ENCODE data around the gene CLEC16A. TPM values are rescaled to one million over a fixed set of nuclear protein-coding genes. Genes with fewer than 3 reads are reported as not detected.

Gene CLEC16A
- total RNA-seq, 2 donors from 2014 or later: 29.9 to 32.3 TPM

DNA sequence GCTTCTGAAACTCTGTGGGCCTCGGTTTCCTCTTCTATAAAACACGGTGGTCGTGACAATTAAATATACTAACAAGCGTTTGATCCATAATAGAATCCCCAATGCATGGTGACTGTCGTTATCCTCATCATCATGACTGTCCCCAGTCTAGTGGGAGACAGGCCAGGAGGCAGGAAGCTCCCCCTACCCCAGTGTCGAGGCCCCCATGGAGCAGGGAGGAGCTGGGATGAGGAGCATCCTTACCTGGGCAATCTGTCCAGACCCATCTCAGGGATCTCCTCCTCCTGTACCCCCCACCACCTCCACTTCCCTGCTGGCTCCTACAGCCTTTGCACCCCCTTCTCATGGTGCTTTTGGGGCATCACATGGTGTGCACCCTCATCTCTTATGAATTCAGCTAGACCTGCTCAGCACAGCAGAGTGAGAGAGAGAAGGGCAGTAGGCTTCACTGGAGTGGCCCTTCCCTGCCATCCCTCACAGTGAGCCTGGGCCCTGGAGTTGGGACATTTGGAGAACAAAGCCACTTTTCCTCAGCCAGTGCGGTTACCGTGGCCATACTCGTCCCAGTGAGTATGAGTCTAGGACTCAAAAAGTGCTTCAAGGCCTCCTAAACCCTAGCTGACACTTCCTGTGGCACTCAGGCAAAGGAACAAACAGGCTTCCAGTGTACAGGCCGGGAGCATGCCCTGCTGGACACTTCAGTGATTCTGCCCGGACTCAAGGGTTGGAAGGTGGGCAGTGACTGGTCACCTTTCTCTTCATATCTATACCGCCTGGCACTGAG, 148.6 kb downstream of the CLEC16A start:
- Mint-ChIP-seq H3K36me3 (ENCODE audit: insufficient read depth in 2 of 2) (peaks cover 4 to 6% of the 10 kb centered on the region in 2 donors), H3K27ac (peak overlapping the region; percentile 100), H3K9me3 (no peaks in the 10 kb centered on the region), H3K4me3 (peak overlapping the region; percentile 79 to 84), H3K4me1 (ENCODE audit: low read depth) (peaks cover 99% of the 10 kb centered on the region), H3K27me3 (ENCODE audit: low read depth) (no peaks in the 10 kb centered on the region)
- ATAC-seq (replicated peaks in 1 of 2): no peak
- no peak for DNase-seq

- peak in 1 of 2 donors; percentile 37 for DNase-seq
- peaks cover 4 to 6% of the 10 kb centered on the region in 2 donors for H3K36me3 Mint-ChIP-seq (ENCODE audit: insufficient read depth in 2 of 2)
- peak overlapping the region; percentile 79 to 84 for H3K4me3 Mint-ChIP-seq
- no peaks in the 10 kb centered on the region for H3K27me3 Mint-ChIP-seq (ENCODE audit: low read depth)
- peak in 1 of 2 donors; percentile 12 for ATAC-seq (replicated peaks in 1 of 2)
- peak overlapping the region; percentile 100 for H3K27ac Mint-ChIP-seq
- H3K9me3 Mint-ChIP-seq: no peaks in the 10 kb centered on the region
- peaks cover 99% of the 10 kb centered on the region for H3K4me1 Mint-ChIP-seq (ENCODE audit: low read depth)
Measured at GRCh38 chr16:11093572-11094074, 149.3 kb downstream of the CLEC16A start.

GRCh38 chr16:11094075-11094856, 149.9 kb downstream of the CLEC16A start:
- ATAC-seq (replicated peaks in 1 of 2) (peak; percentile 79 to 81), DNase-seq (peak; percentile 76 to 83)
- Mint-ChIP-seq H3K27ac (peak overlapping the region; percentile 100), H3K9me3 (no peaks in the 10 kb centered on the region), H3K27me3 (ENCODE audit: low read depth) (no peaks in the 10 kb centered on the region), H3K4me1 (ENCODE audit: low read depth) (peaks cover 99% of the 10 kb centered on the region), H3K36me3 (ENCODE audit: insufficient read depth in 2 of 2) (peaks cover 4 to 6% of the 10 kb centered on the region in 2 donors), H3K4me3 (peak overlapping the region; percentile 79 to 84)

- H3K36me3 Mint-ChIP-seq (ENCODE audit: insufficient read depth in 2 of 2): peaks cover 4 to 6% of the 10 kb centered on the region in 2 donors
- peak overlapping the region; percentile 100 for H3K27ac Mint-ChIP-seq
- peaks cover 99% of the 10 kb centered on the region for H3K4me1 Mint-ChIP-seq (ENCODE audit: low read depth)
- DNase-seq (no peak), ATAC-seq (replicated peaks in 1 of 2) (peak; percentile 55 to 61)
- peak overlapping the region; percentile 79 to 84 for H3K4me3 Mint-ChIP-seq
- H3K27me3 Mint-ChIP-seq (ENCODE audit: low read depth): no peaks in the 10 kb centered on the region
- no peaks in the 10 kb centered on the region for H3K9me3 Mint-ChIP-seq
Measured at GRCh38 chr16:11094857-11095565, 150.6 kb downstream of the CLEC16A start.

DNA sequence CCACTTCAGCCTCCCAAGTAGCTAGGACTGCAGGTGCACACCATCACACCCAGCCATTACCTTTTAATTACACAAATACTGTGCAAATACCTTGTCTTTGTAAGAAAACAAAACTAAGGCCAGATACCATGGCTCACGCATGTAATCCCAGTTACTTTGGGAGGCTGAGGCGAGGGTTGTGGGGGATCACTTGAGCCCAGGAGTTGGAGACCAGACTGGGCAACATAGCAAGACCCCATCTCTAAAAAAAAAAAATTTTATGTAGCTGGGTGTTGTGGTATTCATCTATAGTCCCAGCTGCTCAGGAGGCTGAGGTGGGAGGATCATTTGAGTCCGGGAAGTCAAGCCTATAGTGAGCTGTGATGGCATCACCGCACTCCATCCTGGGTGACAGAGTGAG, 151.6 kb downstream of the CLEC16A start:
- H3K4me3 Mint-ChIP-seq: no peak overlapping the region
- ATAC-seq (replicated peaks in 1 of 2) (no peak), DNase-seq (no peak)
- no peaks in the 10 kb centered on the region for H3K9me3 Mint-ChIP-seq
- H3K27ac Mint-ChIP-seq: no peak overlapping the region
- H3K27me3 Mint-ChIP-seq (ENCODE audit: low read depth): no peaks in the 10 kb centered on the region
- peaks cover 4 to 6% of the 10 kb centered on the region in 2 donors for H3K36me3 Mint-ChIP-seq (ENCODE audit: insufficient read depth in 2 of 2)
- peaks cover 99% of the 10 kb centered on the region for H3K4me1 Mint-ChIP-seq (ENCODE audit: low read depth)

GRCh38 chr16:11097094-11097786, 152.9 kb downstream of the CLEC16A start:
- H3K36me3 Mint-ChIP-seq (ENCODE audit: insufficient read depth in 2 of 2): peaks cover under 1 to 4% of the 10 kb centered on the region in 2 donors
- ATAC-seq (replicated peaks in 1 of 2) (no peak), DNase-seq (no peak)
- no peaks in the 10 kb centered on the region for H3K27me3 Mint-ChIP-seq (ENCODE audit: low read depth)
- H3K27ac Mint-ChIP-seq: peak overlapping the region; percentile 88
- peak overlapping the region in 1 of 2 donors; percentile 4 for H3K4me3 Mint-ChIP-seq
- H3K9me3 Mint-ChIP-seq: no peaks in the 10 kb centered on the region
- H3K4me1 Mint-ChIP-seq (ENCODE audit: low read depth): peaks cover 99% of the 10 kb centered on the region

DNA sequence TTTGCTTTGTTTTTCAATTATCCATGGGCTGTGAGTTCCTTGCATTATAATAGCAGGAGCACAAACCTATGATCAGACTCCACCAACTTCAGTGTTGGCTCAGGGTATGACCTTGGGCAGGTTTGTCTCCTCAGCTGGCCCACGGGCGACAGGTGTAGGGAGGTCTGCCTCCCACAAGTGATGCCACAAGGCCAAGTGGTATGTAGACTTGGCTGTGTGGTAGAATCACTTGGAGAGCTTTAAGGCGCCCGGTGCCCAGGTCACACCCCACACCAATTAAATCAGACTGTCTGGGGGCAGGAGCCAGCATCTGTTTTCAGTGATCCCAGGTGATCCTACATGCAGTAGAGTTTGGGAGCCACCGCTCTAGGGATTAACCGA, 153.4 kb downstream of the CLEC16A start:
- Mint-ChIP-seq H3K4me3 (peak overlapping the region in 1 of 2 donors; percentile 4), H3K9me3 (no peaks in the 10 kb centered on the region), H3K27me3 (ENCODE audit: low read depth) (no peaks in the 10 kb centered on the region), H3K27ac (peak overlapping the region; percentile 46), H3K4me1 (ENCODE audit: low read depth) (peaks cover 99% of the 10 kb centered on the region), H3K36me3 (ENCODE audit: insufficient read depth in 2 of 2) (peaks cover 0 to 4% of the 10 kb centered on the region in 2 donors)
- no peak for DNase-seq
- no peak for ATAC-seq (replicated peaks in 1 of 2)

- peaks cover 99% of the 10 kb centered on the region for H3K4me1 Mint-ChIP-seq (ENCODE audit: low read depth)
- ATAC-seq (replicated peaks in 1 of 2): no peak
- H3K27me3 Mint-ChIP-seq (ENCODE audit: low read depth): no peaks in the 10 kb centered on the region
- H3K9me3 Mint-ChIP-seq: no peaks in the 10 kb centered on the region
- peaks cover 3 to 4% of the 10 kb centered on the region in 2 donors for H3K36me3 Mint-ChIP-seq (ENCODE audit: insufficient read depth in 2 of 2)
- H3K27ac Mint-ChIP-seq: peak overlapping the region; percentile 82
- no peak overlapping the region for H3K4me3 Mint-ChIP-seq
- no peak for DNase-seq
Measured at GRCh38 chr16:11098601-11099390, 154.4 kb downstream of the CLEC16A start.

- Mint-ChIP-seq H3K27ac (peak overlapping the region; percentile 82), H3K4me3 (peak overlapping the region; percentile 65 to 71), H3K9me3 (no peaks in the 10 kb centered on the region), H3K4me1 (ENCODE audit: low read depth) (peaks cover 99% of the 10 kb centered on the region), H3K27me3 (ENCODE audit: low read depth) (no peaks in the 10 kb centered on the region), H3K36me3 (ENCODE audit: insufficient read depth in 2 of 2) (peaks cover 3 to 4% of the 10 kb centered on the region in 2 donors)
- DNase-seq (peak in 1 of 2 donors; percentile 41), ATAC-seq (replicated peaks in 1 of 2) (peak; percentile 32 to 37)
Measured at GRCh38 chr16:11099672-11100205, 155.4 kb downstream of the CLEC16A start.

DNA sequence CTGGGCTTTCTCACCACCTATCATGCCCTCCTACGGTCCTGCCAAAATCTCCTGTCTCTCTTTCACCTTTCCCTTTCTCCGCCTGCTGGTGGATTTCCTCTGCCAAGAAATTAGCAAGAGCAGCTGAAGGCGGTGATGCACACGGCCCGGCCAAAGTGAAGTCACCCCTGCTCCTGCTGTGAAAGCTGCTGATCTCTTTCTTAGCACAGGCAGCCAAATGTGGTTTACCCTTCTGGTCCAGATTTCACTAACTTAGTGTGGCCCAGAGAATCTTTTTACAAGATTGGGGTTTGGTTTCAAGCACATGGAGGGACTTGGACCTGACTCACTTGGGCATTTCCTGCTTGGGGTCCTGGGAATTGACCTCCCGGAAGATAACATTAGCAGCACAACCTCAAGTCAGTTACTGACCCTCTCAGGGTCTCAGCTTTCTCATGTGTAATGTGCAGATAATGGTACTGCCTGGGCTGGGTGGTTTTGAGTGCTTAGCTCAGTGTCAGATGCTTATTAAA, 155.9 kb downstream of the CLEC16A start:
- peak overlapping the region; percentile 65 to 71 for H3K4me3 Mint-ChIP-seq
- ATAC-seq (replicated peaks in 1 of 2): peak; percentile 87 to 90
- peak overlapping the region; percentile 82 for H3K27ac Mint-ChIP-seq
- no peaks in the 10 kb centered on the region for H3K9me3 Mint-ChIP-seq
- peaks cover 3 to 4% of the 10 kb centered on the region in 2 donors for H3K36me3 Mint-ChIP-seq (ENCODE audit: insufficient read depth in 2 of 2)
- DNase-seq: peak; percentile 83 to 85
- no peaks in the 10 kb centered on the region for H3K27me3 Mint-ChIP-seq (ENCODE audit: low read depth)
- peaks cover 99% of the 10 kb centered on the region for H3K4me1 Mint-ChIP-seq (ENCODE audit: low read depth)

- DNase-seq: no peak
- Mint-ChIP-seq H3K27me3 (ENCODE audit: low read depth) (no peaks in the 10 kb centered on the region), H3K4me3 (peak overlapping the region; percentile 27 to 65), H3K9me3 (no peaks in the 10 kb centered on the region), H3K4me1 (ENCODE audit: low read depth) (peaks cover 100% of the 10 kb centered on the region), H3K36me3 (ENCODE audit: insufficient read depth in 2 of 2) (peaks cover 3 to 4% of the 10 kb centered on the region in 2 donors), H3K27ac (peak overlapping the region; percentile 82)
- ATAC-seq (replicated peaks in 1 of 2): no peak
Measured at GRCh38 chr16:11101283-11101682, 156.9 kb downstream of the CLEC16A start.

All from activated T-cell treated with anti-CD3 and anti-CD28 coated beads, Interleukin-2, amount 50 U/mL, for 72 hours (primary cell).